Uterus (tissue), 4 donors: ENCODE data around the gene HCN2. TPM values are rescaled to one million over a fixed set of nuclear protein-coding genes. Genes with fewer than 3 reads are reported as not detected.
"Not testable (repeated sequence)": the region's sequence is repeated elsewhere in the genome, so short reads cannot be mapped to it uniquely, and the experiment has no call there.

Experiments used
- DNase-seq, 2 donors: peaks; one replicate each; pipeline ENCODE4 v3.0.0-alpha.2; 2019 to 2020
- H3K27ac ChIP-seq, 2 donors: fragments of 200-600 bp; sonication (generic); 1 replicate in 1 of 2; 2 replicates in 1 of 2; pipeline ENCODE4 v1.5.1; 2016 to 2018
- H3K27me3 ChIP-seq, 2 donors: fragments of 200-600 bp; sonication (generic); one replicate each; pipeline ENCODE4 v1.5.1; 2018 to 2019; ENCODE audit warnings: control low read depth in 1 of 2
- H3K36me3 ChIP-seq, 2 donors: fragments of 200-600 bp; sonication (generic); one replicate each; pipeline ENCODE4 v1.5.1; 2019; ENCODE audit warnings: control low read depth in 1 of 2
- H3K4me1 ChIP-seq, 2 donors: fragments of 200-600 bp; sonication (generic); one replicate each; pipeline ENCODE4 v1.5.1; 2018 to 2019; ENCODE audit warnings: control low read depth in 1 of 2
- H3K4me3 ChIP-seq, 2 donors: fragments of 200-600 bp; sonication (generic); 1 replicate in 1 of 2; 2 replicates in 1 of 2; pipeline ENCODE4 v1.5.1; 2018 to 2019; ENCODE audit warnings: mild to moderate bottlenecking in 1 of 2
- H3K9me3 ChIP-seq, 2 donors: fragments of 200-600 bp; sonication (generic); one replicate each; pipeline ENCODE4 v1.5.1; 2019; ENCODE audit warnings: control low read depth in 1 of 2
- CTCF ChIP-seq, 4 experiments: fragments of 200-600 bp in 2 of 4; fragments of 450-650 bp in 2 of 4; sonication (generic) in 2 of 4; IDR thresholded peaks; one replicate each; pipeline ENCODE4 v1.5.1; 2016 to 2019; ENCODE audit warnings: antibody characterized with exemption in 4 of 4, mild to moderate bottlenecking in 2 of 4, moderate library complexity in 1 of 4
- POLR2A ChIP-seq, 2 donors: fragments of 450-650 bp; IDR thresholded peaks; one replicate each; pipeline ENCODE4 v1.6.1; 2016; ENCODE audit warnings: antibody characterized with exemption in 2 of 2, mild to moderate bottlenecking in 1 of 2, moderate library complexity in 1 of 2
- intact Hi-C: fragments of 100-400 bp; cut with DNase I; formaldehyde crosslinking; loops from one replicate; pipeline ENCODE4 v1.15.1; 2023; ENCODE audit warnings: low total_unique reads
- total RNA-seq, 4 donors: library from RNA; depleted of rRNA in 3 of 4; stranded (reverse); fragments of >200 nt in 3 of 4; gene quantifications; one replicate each; pipeline versions ENCODE4 v1.1.0 to v1.2.4, GENCODE V29; 2014 to 2023
- donor health status: DM: yes; HTN: yes; CAD: no.

The HCN2 gene
- total RNA-seq, 4 donors from 2014 or later: 0.83 TPM; not detected in 3

- intact Hi-C loops: no loop called here
- H3K27me3 ChIP-seq: no peaks in the 10 kb centered on the region
- no peak for DNase-seq
- no peak for TF ChIP-seq POLR2A (IDR thresholded peaks at IDR 0.05)
- H3K4me3 ChIP-seq: no peak overlapping the region
- H3K9me3 ChIP-seq: no peaks in the 10 kb centered on the region
- no peaks in the 10 kb centered on the region for H3K36me3 ChIP-seq
- no peaks in the 10 kb centered on the region for H3K4me1 ChIP-seq
- no peak overlapping the region for H3K27ac ChIP-seq
Observed at GRCh38 chr19:582497-583197, 7.0 kb upstream of the HCN2 start.

DNA sequence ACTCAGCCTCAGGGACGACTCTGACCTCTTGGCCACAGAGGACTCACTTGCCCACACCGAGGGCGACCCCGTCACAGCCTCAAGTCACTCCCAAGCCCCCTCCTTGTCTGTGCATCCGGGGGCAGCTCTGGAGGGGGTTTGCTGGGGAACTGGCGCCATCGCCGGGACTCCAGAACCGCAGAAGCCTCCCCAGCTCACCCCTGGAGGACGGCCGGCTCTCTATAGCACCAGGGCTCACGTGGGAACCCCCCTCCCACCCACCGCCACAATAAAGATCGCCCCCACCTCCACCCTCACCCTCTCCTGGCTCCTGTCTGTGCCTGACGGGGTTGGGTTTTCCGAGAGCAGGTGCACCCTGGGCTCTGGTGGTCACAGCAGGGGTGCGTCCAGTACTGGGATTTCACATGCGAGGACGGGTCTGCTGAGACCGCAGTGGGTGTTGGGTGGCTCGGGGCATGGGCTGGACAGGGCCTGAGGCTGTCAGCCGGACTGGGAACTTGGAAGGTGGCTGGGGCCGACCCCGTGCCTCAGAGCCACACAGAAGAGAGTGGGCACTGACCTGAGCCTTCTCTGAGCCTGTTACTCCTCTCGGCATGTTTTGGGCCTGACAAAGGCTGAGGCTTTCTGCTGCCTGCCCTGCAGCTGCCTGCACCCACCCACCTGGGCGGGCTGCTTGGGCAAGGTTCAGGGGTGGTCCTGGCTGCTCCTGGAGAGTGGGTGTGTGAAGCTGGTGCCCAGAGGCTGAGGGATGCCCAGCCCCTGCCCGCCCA is 6.3 kb upstream of the HCN2 start:
- Histone ChIP-seq H3K27me3 (peaks cover 0 to 5% of the 10 kb centered on the region in 2 donors), H3K36me3 (no peaks in the 10 kb centered on the region), H3K27ac (no peak overlapping the region), H3K9me3 (no peaks in the 10 kb centered on the region), H3K4me1 (no peaks in the 10 kb centered on the region), H3K4me3 (no peak overlapping the region)
- no peak for DNase-seq
- intact Hi-C loops: no loop called here
- TF ChIP-seq POLR2A (IDR thresholded peaks at IDR 0.05) (no peak), CTCF (IDR thresholded peaks at IDR 0.05) (no peak)

DNA sequence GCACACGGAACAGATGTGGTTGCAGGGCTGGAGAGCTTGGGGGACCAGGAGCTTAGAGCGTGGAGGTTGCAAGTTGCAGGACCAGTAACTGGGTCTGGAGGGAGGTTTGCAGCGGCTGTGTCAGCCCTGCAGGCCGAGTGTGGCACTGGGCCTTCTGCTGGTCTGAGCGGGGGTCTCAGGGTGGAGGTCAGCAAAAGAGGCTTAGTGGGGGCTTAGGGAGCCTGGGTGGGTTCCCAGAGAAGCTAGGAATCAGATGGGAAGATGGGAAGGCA is 5.8 kb upstream of the HCN2 start:
- DNase-seq: no peak
- Histone ChIP-seq H3K4me1 (no peaks in the 10 kb centered on the region), H3K27ac (no peak overlapping the region), H3K9me3 (no peaks in the 10 kb centered on the region), H3K36me3 (no peaks in the 10 kb centered on the region), H3K27me3 (peaks cover 0 to 10% of the 10 kb centered on the region in 2 donors), H3K4me3 (no peak overlapping the region)
- intact Hi-C loops: no loop called here
- no peak for TF ChIP-seq POLR2A (IDR thresholded peaks at IDR 0.05)
- no peak for TF ChIP-seq CTCF (IDR thresholded peaks at IDR 0.05)

DNA sequence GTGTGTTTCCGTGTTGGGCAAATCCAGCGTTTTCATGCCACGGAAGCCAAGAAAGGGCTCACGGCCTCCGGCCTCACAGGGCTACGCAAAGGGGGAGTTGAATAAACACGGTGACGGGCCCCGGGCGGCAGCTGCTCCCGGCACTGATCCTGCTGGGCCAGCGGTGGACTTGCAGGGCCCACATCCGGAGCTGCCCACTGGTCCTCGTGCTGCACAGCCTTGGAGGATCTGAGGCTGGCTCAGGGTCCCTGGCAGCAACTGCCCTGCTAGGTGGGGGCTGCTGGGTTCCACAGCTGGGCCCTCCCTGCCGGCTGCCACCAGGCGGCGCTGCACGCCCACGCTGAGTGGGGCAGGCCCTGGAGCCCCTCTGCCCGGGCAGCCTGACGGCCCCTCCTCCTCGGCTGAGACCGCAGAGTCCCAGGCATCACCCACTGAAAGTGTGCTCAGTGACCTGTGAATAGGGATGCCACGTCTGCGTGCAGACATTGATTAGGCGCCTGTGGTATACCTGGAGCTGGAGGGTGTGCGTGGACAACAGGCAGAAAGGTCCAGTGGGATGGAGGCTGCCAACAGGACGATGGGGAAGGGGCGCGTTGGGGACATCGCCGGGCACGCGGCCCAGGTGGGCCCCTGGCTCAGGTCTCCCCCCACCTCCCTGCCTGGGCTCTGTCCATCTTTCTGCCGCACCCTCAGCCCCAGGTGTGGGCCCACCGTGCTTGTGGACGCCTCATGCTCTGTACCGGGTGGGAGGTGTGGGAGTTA is 5.3 kb upstream of the HCN2 start:
- Histone ChIP-seq H3K36me3 (no peaks in the 10 kb centered on the region), H3K27ac (no peak overlapping the region), H3K4me3 (no peak overlapping the region), H3K9me3 (no peaks in the 10 kb centered on the region), H3K27me3 (peaks cover 0 to 15% of the 10 kb centered on the region in 2 donors), H3K4me1 (peaks cover 0 to 4% of the 10 kb centered on the region in 2 donors)
- no peak for TF ChIP-seq POLR2A (IDR thresholded peaks at IDR 0.05)
- TF ChIP-seq CTCF (IDR thresholded peaks at IDR 0.05): peak; percentile 52 to 72 (median 66)
- intact Hi-C loops: no loop called here
- peak in 1 of 2 donors; percentile 45 for DNase-seq

- intact Hi-C loops, H3K36me3 ChIP-seq: not testable (repeated sequence)
- H3K27me3 ChIP-seq: peaks cover 0 to 15% of the 10 kb centered on the region in 2 donors
Observed at GRCh38 chr19:585146-585545, 4.5 kb upstream of the HCN2 start.

More at GRCh38 chr19:585146-585545, 4.5 kb upstream of the HCN2 start:
- H3K4me1 ChIP-seq, H3K27ac ChIP-seq, H3K9me3 ChIP-seq, H3K4me3 ChIP-seq, DNase-seq: not testable (repeated sequence)
